Transverse colon (tissue), 4 donors: ENCODE data around the gene TRIM33. TPM values are rescaled to one million over a fixed set of nuclear protein-coding genes. Genes with fewer than 3 reads are reported as not detected.

Experiments
- DNase-seq: peaks from one replicate; pipeline ENCODE4 v3.0.0-alpha.2; 2019
- H3K27ac ChIP-seq, 4 donors: fragments of 200-600 bp; sonication (generic); 2 replicates each; pipeline ENCODE4 v1.5.1; 2016 to 2018; ENCODE audit warnings: inconsistent platforms in 4 of 4
- H3K27me3 ChIP-seq: fragments of 200-600 bp; sonication (generic); 2 replicates; pipeline ENCODE4 v1.5.1; 2017; ENCODE audit warnings: inconsistent platforms
- H3K36me3 ChIP-seq, 4 donors: fragments of 200-600 bp; sonication (generic); 2 replicates each; pipeline ENCODE4 v1.5.1; 2017 to 2019; ENCODE audit warnings: inconsistent platforms in 4 of 4
- H3K4me1 ChIP-seq, 4 donors: fragments of 200-600 bp; sonication (generic); 2 replicates each; pipeline ENCODE4 v1.5.1; 2017 to 2020; ENCODE audit warnings: inconsistent platforms in 4 of 4
- H3K4me3 ChIP-seq, 4 donors: fragments of 200-600 bp; sonication (generic); 1 replicate in 1 of 4; 2 replicates in 3 of 4; pipeline versions ENCODE4 v1.5.1 to v1.6.1; 2017 to 2019; ENCODE audit warnings: inconsistent platforms in 4 of 4
- H3K9me3 ChIP-seq, 2 donors: fragments of 200-600 bp; sonication (generic); 2 replicates each; pipeline ENCODE4 v1.5.1; 2017 to 2019; ENCODE audit warnings: inconsistent platforms in 2 of 2
- CTCF ChIP-seq, 5 experiments: fragments of 200-600 bp in 3 of 5; fragments of 450-650 bp in 2 of 5; sonication (generic) in 3 of 5; IDR thresholded peaks; 1 replicate in 2 of 5; 2 replicates in 3 of 5; pipeline ENCODE4 v1.5.1; 2016 to 2017; ENCODE audit warnings: antibody characterized with exemption in 5 of 5, inconsistent platforms in 3 of 5, mild to moderate bottlenecking in 2 of 5, moderate library complexity in 1 of 5
- EP300 ChIP-seq: sonication (generic); formaldehyde crosslinking; IDR thresholded peaks from one replicate; pipeline ENCODE4 v1.6.1; 2017; ENCODE audit warnings: antibody characterized with exemption, low read depth
- POLR2A ChIP-seq: fragments of 450-650 bp; IDR thresholded peaks from one replicate; pipeline ENCODE4 v1.6.1; 2016; ENCODE audit warnings: antibody characterized with exemption, mild to moderate bottlenecking, moderate library complexity
- POLR2AphosphoS5 ChIP-seq, 3 donors: sonication (generic); formaldehyde crosslinking; IDR thresholded peaks; one replicate each; pipeline ENCODE4 v1.6.1; 2016; ENCODE audit warnings: antibody characterized with exemption in 3 of 3
- WGBS, 2 donors: methylation state at CpG; one replicate each; pipeline ENCODE4 v1.1.5; 2018; ENCODE audit warnings: low coverage in 1 of 2; 5-methylcytosine and 5-hydroxymethylcytosine counted together
- in situ Hi-C, 4 donors: fragments of 200-750 bp; cut with MboI; loops; one replicate each; pipeline versions ENCODE4 v1.15.0 to v1.15.1; 2017; ENCODE audit warnings: low sequenced_read_pairs in 3 of 4, low pct_ligation_motif_present in 1 of 4, low pct_unique_long_range_greater_than_20kb in 1 of 4
- intact Hi-C: fragments of 100-400 bp; cut with DNase I; formaldehyde crosslinking; loops from one replicate; pipeline ENCODE4 v1.15.1; 2023; ENCODE audit warnings: low total_unique reads
- total RNA-seq, 4 donors: library from RNA; depleted of rRNA; stranded (reverse); fragments of >200 nt; gene quantifications; one replicate each; pipeline ENCODE4 v1.1.0, GENCODE V29; 2016

Gene TRIM33
- total RNA-seq, 4 donors from 2014 or later: 35.4 to 53.7 (median 44.1) TPM

- WGBS, 2 donors: 67 to 89% methylated on average over 1 to 9 of the region's 9 CpGs
- intact Hi-C loops: loop anchor here (5.0 kb wide), 1 partner anchor 75 kb away; no protein-coding TSS in a partner anchor
- TF ChIP-seq POLR2A: no peak
- TF ChIP-seq CTCF (IDR thresholded peaks at IDR 0.05): no peak
- no peak for TF ChIP-seq EP300
- TF ChIP-seq POLR2AphosphoS5 (IDR thresholded peaks at IDR 0.05): no peak
- peaks cover 6 to 11% (median 8%) of the 10 kb centered on the region in 4 donors for H3K4me1 ChIP-seq
- no peak for DNase-seq
- H3K27me3 ChIP-seq: no peaks in the 10 kb centered on the region
- no peak overlapping the region for H3K27ac ChIP-seq
- in situ Hi-C loops: loop anchor here in 1 of 4 donors (10.0 kb wide), 1 partner anchor 77 kb away; no protein-coding TSS in a partner anchor
- no peaks in the 10 kb centered on the region for H3K36me3 ChIP-seq
- no peak overlapping the region for H3K4me3 ChIP-seq
- no peaks in the 10 kb centered on the region for H3K9me3 ChIP-seq
These were observed 163.4 kb downstream of the TRIM33 start for GRCh38 chr1:114347431-114348209.

- DNase-seq: peak; percentile 97
- WGBS, 2 donors: 6% methylated on average over 33 of the region's 33 CpGs; no CpG with 5 or more reads in 1 of the 2 donors
- intact Hi-C loops: loop anchor here (5.0 kb wide), 1 partner anchor 76 kb away; no protein-coding TSS in a partner anchor
- Histone ChIP-seq H3K4me3 (peak overlapping the region; percentile 18 to 50 (median 35)), H3K36me3 (no peaks in the 10 kb centered on the region), H3K4me1 (peaks cover 6 to 12% (median 10%) of the 10 kb centered on the region in 4 donors), H3K27ac (peak overlapping the region; percentile 56 to 78 (median 72)), H3K27me3 (no peaks in the 10 kb centered on the region), H3K9me3 (no peaks in the 10 kb centered on the region)
- no peak for TF ChIP-seq POLR2A
- peak; percentile 100 for TF ChIP-seq CTCF (IDR thresholded peaks at IDR 0.05)
- TF ChIP-seq EP300: no peak
- peak in 1 of 3 donors; percentile 57 for TF ChIP-seq POLR2AphosphoS5 (IDR thresholded peaks at IDR 0.05)
- in situ Hi-C loops: loop anchor here in 1 of 4 donors (10.0 kb wide), 1 partner anchor 78 kb away; no protein-coding TSS in a partner anchor
These were observed 164.4 kb downstream of the TRIM33 start for GRCh38 chr1:114346480-114347029.

GRCh38 chr1:114345930-114346479, 165.0 kb downstream of the TRIM33 start:
- H3K4me1 ChIP-seq: peaks cover 6 to 12% (median 10%) of the 10 kb centered on the region in 4 donors
- no peaks in the 10 kb centered on the region for H3K9me3 ChIP-seq
- TF ChIP-seq EP300 (no peak), POLR2AphosphoS5 (IDR thresholded peaks at IDR 0.05) (no peak), CTCF (IDR thresholded peaks at IDR 0.05) (no peak), POLR2A (no peak)
- intact Hi-C loops: loop anchor here (5.0 kb wide), 1 partner anchor 76 kb away; no protein-coding TSS in a partner anchor
- peak overlapping the region; percentile 18 to 50 (median 35) for H3K4me3 ChIP-seq
- DNase-seq: no peak
- WGBS, 2 donors: 26% methylated on average over 24 of the region's 24 CpGs; no CpG with 5 or more reads in 1 of the 2 donors
- H3K36me3 ChIP-seq: no peaks in the 10 kb centered on the region
- H3K27me3 ChIP-seq: no peaks in the 10 kb centered on the region
- in situ Hi-C loops: loop anchor here in 1 of 4 donors (10.0 kb wide), 1 partner anchor 79 kb away; no protein-coding TSS in a partner anchor
- peak overlapping the region; percentile 56 to 78 (median 72) for H3K27ac ChIP-seq

GRCh38 chr1:114344656-114345055, 166.3 kb downstream of the TRIM33 start:
- Histone ChIP-seq H3K9me3 (no peaks in the 10 kb centered on the region), H3K27ac (no peak overlapping the region), H3K27me3 (no peaks in the 10 kb centered on the region), H3K36me3 (no peaks in the 10 kb centered on the region), H3K4me1 (peaks cover 6 to 12% (median 10%) of the 10 kb centered on the region in 4 donors), H3K4me3 (no peak overlapping the region)
- in situ Hi-C loops (loop anchor here in 1 of 4 donors (10.0 kb wide), 1 partner anchor 80 kb away; no protein-coding TSS in a partner anchor), intact Hi-C loops (loop anchor here (5.0 kb wide), 1 partner anchor 78 kb away; no protein-coding TSS in a partner anchor)
- WGBS, 2 donors: 60 to 97% methylated on average over 2 to 4 of the region's 4 CpGs
- no peak for DNase-seq
- TF ChIP-seq POLR2AphosphoS5 (IDR thresholded peaks at IDR 0.05) (no peak), EP300 (no peak), POLR2A (no peak), CTCF (IDR thresholded peaks at IDR 0.05) (no peak)
